ENCODE results near the gene EGFL8.

EGFL8 gene

DNA sequence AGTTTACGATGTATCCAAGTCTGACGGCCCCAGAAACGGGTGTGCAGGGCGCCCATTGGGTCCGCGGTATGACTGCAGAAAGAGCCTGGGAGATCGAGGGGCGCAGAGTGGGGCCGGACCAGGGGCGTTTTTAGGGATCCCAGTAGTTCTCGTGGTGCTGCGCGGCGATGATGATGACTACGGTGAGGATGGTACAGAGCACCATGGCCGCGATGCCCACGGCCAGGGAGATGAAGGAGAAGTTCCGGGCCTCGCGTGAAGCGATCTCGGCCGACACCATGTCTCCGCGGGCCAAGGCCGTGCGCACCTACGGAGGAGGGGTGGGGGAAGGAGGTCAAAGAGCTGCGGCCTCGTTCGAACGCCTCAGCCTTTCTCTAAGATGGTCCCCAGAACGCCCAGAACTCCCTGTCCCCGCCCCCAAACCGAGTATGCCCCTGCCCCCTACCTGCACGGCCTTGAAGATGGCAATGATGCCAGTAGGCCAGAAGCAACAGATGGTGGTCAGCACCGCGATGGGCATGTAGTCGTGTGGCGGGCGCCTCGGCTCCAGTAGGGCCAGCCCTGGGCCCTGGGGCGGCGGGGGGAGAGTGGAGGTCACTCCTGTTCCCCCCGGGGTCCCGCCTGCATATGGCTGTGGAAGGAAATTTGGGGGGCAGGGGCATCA lies 15.2 kb upstream of the EGFL8 start:
- peak overlapping the region; percentile 20 for H3K4me3 ChIP-seq (ENCODE audit: severe bottlenecking)
- H3K36me3 ChIP-seq (ENCODE audit: low read depth) = no peaks in the 10 kb centered on the region
- no peaks in the 10 kb centered on the region for H3K9me3 ChIP-seq (ENCODE audit: severe bottlenecking)
- TF ChIP-seq, protein P1, sequence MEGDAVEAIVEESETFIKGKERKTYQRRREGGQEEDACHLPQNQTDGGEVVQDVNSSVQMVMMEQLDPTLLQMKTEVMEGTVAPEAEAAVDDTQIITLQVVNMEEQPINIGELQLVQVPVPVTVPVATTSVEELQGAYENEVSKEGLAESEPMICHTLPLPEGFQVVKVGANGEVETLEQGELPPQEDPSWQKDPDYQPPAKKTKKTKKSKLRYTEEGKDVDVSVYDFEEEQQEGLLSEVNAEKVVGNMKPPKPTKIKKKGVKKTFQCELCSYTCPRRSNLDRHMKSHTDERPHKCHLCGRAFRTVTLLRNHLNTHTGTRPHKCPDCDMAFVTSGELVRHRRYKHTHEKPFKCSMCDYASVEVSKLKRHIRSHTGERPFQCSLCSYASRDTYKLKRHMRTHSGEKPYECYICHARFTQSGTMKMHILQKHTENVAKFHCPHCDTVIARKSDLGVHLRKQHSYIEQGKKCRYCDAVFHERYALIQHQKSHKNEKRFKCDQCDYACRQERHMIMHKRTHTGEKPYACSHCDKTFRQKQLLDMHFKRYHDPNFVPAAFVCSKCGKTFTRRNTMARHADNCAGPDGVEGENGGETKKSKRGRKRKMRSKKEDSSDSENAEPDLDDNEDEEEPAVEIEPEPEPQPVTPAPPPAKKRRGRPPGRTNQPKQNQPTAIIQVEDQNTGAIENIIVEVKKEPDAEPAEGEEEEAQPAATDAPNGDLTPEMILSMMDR (IDR thresholded peaks at IDR 0.05; ENCODE audit: poor library complexity, severe bottlenecking) = peak; percentile 29
- ATAC-seq (ENCODE audit: low read depth) (no peak), DNase-seq (ENCODE audit: low spot score) (no peak)
- H3K27me3 ChIP-seq (ENCODE audit: insufficient read depth, poor library complexity, severe bottlenecking) = no peaks in the 10 kb centered on the region
- H3K4me1 ChIP-seq (ENCODE audit: insufficient read depth, poor library complexity, severe bottlenecking) = peaks cover 6% of the 10 kb centered on the region
- H3K27ac ChIP-seq (ENCODE audit: poor library complexity, severe bottlenecking) = no peak overlapping the region

DNA sequence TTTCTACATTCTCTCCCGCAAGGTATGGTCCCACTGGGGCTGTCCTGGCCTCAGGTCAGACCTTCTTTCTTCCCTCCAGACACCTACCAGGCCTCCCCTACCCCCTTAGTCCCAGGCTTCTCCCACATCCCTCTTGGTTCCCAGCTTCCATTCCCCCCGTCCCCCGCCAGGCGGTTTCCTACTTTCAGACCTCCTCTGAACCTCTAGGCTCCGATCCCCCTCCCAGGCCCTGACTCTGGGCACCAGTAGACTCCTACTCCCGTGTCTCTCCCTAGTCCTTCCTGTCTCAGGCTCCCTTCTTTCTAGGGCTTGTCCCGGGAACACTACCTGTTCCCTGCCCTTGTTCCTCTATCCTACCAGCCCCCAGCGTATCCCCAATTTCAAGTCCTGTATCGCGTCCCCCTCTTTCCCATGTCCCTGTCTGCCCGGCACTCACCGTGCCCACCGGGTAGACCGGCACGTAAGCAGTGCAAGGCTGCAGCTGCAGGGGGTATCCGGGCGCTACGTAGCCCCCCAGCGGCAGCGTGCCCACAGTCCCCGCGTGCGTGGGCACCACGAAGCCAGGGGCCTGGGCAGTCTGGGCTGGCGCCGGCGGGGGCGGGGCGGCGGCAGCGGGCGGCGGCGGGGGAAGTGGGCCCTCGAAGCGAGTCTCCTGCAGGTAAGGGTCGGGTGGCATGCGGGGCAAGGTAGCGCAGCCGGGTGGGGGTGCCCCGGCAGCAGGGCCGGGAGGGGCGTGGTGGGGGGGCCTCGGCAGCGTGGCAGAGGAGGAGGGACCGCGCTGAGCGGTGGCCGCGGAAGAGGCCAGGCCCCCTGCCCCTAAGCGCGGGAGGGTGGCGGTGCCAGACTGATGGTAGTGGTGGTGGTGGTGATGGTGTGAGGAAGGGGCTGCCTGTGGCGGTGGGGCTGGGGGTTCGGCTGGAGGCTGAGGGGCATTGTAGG lies 14.2 kb upstream of the EGFL8 start:
- no peaks in the 10 kb centered on the region; the same call in 1 of the 2 replicates for H3K36me3 ChIP-seq (ENCODE audit: low read depth)
- no peak overlapping the region for H3K4me3 ChIP-seq (ENCODE audit: severe bottlenecking)
- DNase-seq (ENCODE audit: low spot score) (no peak), ATAC-seq (ENCODE audit: low read depth) (no peak)
- H3K27ac ChIP-seq (ENCODE audit: poor library complexity, severe bottlenecking) = no peak overlapping the region
- H3K9me3 ChIP-seq (ENCODE audit: severe bottlenecking) = no peaks in the 10 kb centered on the region
- TF ChIP-seq, protein P1 (IDR thresholded peaks at IDR 0.05; ENCODE audit: poor library complexity, severe bottlenecking) = no peak
- peaks cover 6% of the 10 kb centered on the region for H3K4me1 ChIP-seq (ENCODE audit: insufficient read depth, poor library complexity, severe bottlenecking)
- H3K27me3 ChIP-seq (ENCODE audit: insufficient read depth, poor library complexity, severe bottlenecking) = no peaks in the 10 kb centered on the region

DNA sequence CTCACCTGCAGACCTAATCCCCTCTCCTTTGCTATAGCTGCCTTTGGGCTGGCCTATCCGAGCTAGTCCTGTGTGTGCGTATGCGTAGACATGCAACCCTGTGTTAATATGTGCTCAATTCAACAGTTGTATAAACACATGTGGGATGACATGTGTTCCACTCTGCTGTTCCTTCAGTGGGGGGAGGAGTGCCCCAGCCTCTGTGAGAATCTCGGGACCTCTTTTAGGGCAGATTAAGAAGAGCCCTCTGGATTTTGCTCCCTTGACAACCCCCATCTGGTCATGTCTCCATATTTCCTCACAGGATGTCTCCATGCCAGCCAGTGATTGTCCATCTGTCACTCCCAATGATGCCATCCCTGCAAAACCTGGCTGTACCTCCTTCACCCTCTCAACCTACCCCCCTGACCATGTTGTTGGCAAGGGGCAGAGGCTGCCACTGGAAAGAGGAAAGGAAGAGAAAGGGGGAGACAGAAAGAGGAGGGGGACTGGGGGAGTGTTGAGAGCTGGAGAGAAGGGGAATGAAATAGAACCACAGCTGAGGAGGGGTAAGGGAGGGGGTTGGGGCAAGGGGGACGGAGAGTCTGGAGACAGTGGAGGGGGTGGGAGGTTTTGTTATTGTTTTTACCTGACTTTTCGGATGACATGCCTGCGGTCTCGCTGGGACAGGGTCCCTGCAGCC lies 13.1 kb upstream of the EGFL8 start:
- TF ChIP-seq, protein P1 (IDR thresholded peaks at IDR 0.05; ENCODE audit: poor library complexity, severe bottlenecking) = no peak

DNA sequence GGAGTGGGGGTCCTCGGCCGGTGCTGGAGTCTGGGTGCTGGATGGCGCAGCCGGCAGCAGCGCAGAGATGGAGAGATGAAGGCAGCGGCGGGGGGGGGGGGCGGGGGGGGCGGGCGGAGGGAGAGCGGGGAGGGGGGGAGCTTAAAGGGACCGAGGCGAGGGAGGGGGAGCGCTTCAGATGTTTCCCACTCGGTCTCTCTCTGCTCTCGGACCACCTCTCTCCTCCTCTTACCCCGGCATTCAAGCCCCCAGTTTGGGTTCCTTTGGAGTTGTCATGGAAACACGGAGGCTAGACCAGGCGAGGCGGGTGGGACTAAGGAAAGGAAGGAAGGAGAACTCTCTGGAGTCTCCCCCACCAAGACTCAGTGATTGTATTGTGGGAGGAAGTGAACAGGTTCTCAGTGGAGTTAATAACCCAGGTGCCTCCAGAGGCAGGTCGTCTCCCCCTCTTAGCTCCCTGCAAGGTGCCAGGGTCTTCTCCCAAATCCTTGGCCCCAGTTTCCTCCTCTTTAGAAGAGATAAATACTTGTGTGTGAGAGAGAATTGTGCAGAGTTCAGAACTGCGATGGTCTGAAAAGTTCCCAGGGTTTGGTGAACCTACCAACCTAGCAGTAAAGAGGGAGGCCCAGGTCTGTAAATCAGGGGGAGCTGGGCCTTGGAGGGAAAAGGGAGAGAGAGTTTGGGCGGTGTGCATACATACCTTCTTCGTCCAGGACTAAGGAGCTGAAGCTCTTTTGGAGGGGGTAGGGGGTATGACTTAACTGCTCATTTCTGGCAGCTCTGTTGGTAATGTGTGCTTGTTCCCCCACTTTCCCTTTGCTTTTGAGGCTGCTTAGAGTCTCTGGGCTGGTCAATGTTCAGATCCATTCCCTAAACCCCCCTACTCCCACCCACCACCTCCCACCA lies 12.3 kb upstream of the EGFL8 start, which contains the start of gene PRRT1:
Gene PRRT1, minus strand, starts transcription at position 77 of the 906 bp plus-strand sequence. CDS start 112 bp downstream, outside the sequence.
- peak within 1 kb of the TSS; percentile 65 for H3K4me3 ChIP-seq (ENCODE audit: severe bottlenecking)

More for the DNA sequence above, 13.1 kb upstream of the EGFL8 start:
- H3K9me3 ChIP-seq (ENCODE audit: severe bottlenecking) = no peaks in the 10 kb centered on the region
- no peaks in the 10 kb centered on the region for H3K27me3 ChIP-seq (ENCODE audit: insufficient read depth, poor library complexity, severe bottlenecking)
- no peak overlapping the region for H3K27ac ChIP-seq (ENCODE audit: poor library complexity, severe bottlenecking)
- peaks cover 10% of the 10 kb centered on the region for H3K36me3 ChIP-seq (ENCODE audit: low read depth)
- H3K4me3 ChIP-seq (ENCODE audit: severe bottlenecking) = no peak overlapping the region
- H3K4me1 ChIP-seq (ENCODE audit: insufficient read depth, poor library complexity, severe bottlenecking) = peaks cover 6% of the 10 kb centered on the region
- no peak for DNase-seq (ENCODE audit: low spot score)
- ATAC-seq (ENCODE audit: low read depth) = no peak

More for the DNA sequence above, 12.3 kb upstream of the EGFL8 start, which contains the start of gene PRRT1:
- TF ChIP-seq, protein P1 (IDR thresholded peaks at IDR 0.05; ENCODE audit: poor library complexity, severe bottlenecking) = no peak
- Histone ChIP-seq H3K9me3 (ENCODE audit: severe bottlenecking) (no peaks in the 10 kb centered on the region), H3K4me1 (ENCODE audit: insufficient read depth, poor library complexity, severe bottlenecking) (peaks cover 6% of the 10 kb centered on the region), H3K27me3 (ENCODE audit: insufficient read depth, poor library complexity, severe bottlenecking) (no peaks in the 10 kb centered on the region), H3K27ac (ENCODE audit: poor library complexity, severe bottlenecking) (peak within 1 kb of the TSS; percentile 89), H3K36me3 (ENCODE audit: low read depth) (peaks cover 18% of the 10 kb centered on the region)
- ATAC-seq (ENCODE audit: low read depth) (no peak), DNase-seq (ENCODE audit: low spot score) (no peak)

Measured in RWPE2 (cell line).